ENCODE results near the gene PARD3.

GRCh38 chr10:34428501-34428900 is 386.6 kb downstream of the PARD3 start:
- TF ChIP-seq EZH2 (IDR thresholded peaks at IDR 0.05; ENCODE audit: low read length, missing control alignments), result no peak
- TF ChIP-seq CTCF (conservative IDR thresholded peaks at IDR 0.05 in 1 of 2, IDR thresholded peaks at IDR 0.05 in 1 of 2; ENCODE audit: low read depth in 1 of 2, low read length in 2 of 2), result no peak

All from fibroblast of lung (primary cell).